GM11168 (cell line): ENCODE results near the gene PLPP2.

Experiments used
- in situ Hi-C: fragments of 300-500 bp; cut with MboI; formaldehyde crosslinking; loops from one replicate; pipeline ENCODE4 v1.12.0; 2022; ENCODE audit warnings: low sequenced_read_pairs; ENCODE audit not compliant: unreplicated experiment

The PLPP2 gene

GRCh38 chr19:294946-295686 is 3.9 kb upstream of the PLPP2 start:
- in situ Hi-C loops = no loop called here

DNA sequence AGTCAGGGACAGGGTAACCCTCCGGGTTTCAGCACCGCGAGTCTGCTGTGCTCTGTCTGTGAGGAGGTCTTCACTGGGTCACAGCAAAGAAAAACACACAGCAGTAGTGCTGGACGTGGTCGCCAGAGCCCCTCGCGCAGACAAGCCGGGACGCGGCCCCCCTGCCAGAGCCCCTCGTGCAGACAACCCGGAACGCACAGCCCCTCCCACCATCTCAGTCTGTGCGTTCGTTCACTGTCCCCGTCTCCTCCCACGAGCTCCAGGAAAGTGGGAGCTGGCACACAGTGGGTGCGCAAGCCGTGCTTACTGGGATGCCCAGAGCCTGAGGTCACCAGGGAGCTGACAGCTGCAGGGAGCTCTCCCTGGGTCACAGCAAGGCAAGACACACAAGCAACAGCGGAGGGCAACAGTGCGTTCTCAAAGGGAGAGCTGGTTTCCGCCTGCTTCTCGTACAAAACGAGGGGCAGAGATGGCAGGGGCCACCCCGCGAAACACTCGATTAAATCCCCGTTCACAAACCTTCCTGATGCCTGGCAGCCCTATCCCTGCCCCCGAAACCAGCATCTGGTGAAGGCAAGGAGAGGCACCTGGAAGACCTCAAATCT is 3.2 kb upstream of the PLPP2 start:
- in situ Hi-C loops = no loop called here

DNA sequence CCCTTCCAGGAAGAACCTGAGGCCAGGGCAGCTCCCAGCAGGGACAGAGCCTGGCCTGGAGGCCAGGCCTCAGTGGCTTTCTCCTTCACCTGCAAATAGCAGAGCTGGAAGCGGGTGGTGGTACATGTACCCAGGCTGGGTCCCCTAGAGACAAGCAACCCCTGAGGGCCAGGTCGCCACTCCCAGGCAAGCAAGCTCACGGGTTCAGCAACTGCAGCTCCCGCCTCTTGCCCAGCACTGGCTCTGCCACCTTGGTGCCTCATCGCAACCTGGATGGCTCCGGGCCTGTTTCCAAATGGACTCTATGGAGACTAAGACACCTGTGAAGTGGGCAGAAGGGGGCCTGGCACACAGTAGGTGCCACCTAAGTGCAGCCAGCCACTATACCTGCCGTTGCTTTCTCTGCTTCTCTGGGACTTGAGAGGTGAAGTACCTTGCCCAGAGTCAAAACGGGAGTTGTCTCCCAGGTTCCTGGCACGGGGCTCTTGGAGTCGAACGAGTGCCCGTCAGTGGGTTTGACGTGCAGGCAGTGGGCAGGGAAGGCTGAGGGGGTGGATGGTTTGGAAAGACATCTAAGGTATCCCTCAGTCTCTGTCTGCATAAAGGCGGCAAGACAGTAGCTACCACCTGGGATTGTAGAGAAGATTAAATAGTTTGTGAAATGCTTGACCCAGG is 2.4 kb upstream of the PLPP2 start:
- in situ Hi-C loops = no loop called here

- in situ Hi-C loops = no loop called here
Measured at GRCh38 chr19:292951-293350, 1.7 kb upstream of the PLPP2 start.

DNA sequence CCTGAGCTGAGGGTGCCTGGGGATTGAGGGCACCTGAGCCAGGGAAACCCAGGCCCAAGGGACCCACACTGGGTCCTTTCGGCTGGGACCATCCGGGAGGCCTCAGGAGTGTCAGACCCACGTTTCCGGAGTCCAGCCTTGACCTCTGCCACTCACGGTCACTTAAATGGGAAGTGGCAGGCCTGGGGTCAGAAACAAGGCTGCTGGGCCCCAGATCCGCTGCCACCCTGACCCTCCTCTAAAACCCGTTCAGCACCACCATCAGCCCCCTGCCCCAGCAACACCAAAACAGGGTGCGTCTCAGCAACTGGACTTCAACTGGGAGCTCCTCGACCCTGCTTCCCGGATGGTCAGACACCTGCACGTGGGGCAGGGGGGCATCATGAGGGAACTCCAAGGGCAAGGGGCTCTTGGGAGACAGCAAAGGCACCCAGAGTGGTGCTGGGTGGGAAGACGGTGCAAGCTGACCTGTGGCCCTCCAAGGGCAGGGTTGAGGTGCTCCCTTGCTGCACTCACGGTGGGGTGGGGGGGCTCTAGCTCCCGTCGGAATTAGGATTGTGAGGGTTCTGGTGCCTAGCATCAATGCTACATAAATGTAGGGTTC is 1.2 kb upstream of the PLPP2 start:
- in situ Hi-C loops = no loop called here

DNA sequence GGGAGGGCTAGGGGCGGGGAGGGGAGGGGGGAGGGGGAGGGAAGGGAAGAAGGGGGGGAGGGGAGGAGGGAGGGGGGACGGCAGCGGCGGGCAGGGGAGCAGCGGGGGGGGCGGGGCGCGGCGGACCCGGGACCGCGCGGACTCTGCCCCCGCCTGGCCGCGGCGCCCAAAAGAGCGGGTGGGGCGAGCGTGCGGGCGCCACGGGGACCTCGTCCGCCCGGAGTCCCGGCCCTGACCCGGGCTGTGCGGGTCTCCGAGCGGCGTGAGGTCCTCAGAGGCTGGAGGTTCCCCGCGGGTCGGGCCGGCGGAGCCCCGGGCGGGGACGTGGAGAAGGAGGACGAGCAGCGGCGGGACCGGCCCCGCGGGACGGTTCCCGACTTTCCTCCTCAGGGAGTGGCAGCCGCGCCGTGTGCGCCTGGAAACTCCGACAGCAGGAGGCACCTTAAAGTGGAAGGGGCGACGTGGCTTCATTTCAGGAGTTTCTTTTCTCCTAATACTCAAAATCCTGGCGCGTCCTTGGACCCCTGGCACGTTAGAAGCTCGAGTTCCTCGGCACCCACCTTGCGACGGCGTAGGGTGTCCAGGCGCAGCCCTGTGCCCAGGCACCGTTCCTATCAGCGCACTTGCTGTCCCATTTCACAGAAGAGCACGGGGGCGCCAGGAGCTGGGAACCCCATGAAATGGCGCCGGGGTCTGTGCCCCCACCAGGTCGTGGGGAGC is 518 bp upstream of the PLPP2 start:
- in situ Hi-C loops = no loop called here

GRCh38 chr19:290372-291005 is 714 bp downstream of the PLPP2 start:
- in situ Hi-C loops = no loop called here

- in situ Hi-C loops = no loop called here
Measured at GRCh38 chr19:289651-290371, 1.4 kb downstream of the PLPP2 start.

- in situ Hi-C loops = no loop called here
Measured at GRCh38 chr19:288911-289310, 2.3 kb downstream of the PLPP2 start.

DNA sequence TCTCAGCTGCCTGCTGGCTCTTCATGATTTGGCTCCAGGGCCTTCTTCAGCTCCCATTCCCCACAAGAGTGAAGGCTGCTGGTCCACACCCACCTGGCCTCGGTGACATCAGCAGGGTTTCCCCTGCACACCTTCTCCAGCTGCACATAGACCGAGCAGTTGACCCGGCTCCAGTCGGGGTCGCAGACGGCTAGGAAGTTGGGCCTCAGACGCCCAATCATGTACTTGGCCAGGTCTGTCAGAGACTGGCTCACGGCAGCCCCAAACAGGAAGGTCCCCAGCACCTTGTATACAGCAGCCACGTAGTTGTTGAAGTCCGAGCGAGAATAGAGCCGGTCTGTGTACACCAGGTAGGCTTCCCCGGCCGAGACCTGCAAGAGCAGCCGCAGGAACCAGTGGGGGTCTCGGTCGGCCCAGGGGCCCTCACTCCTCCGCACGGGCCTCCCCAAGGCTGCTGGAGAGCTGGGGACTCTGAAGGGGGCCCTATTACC is 3.8 kb downstream of the PLPP2 start:
- in situ Hi-C loops = no loop called here

- in situ Hi-C loops = no loop called here
Measured at GRCh38 chr19:283395-283794, 7.8 kb downstream of the PLPP2 start.

- in situ Hi-C loops = no loop called here
Measured at GRCh38 chr19:282501-282900, 8.7 kb downstream of the PLPP2 start.

- in situ Hi-C loops = no loop called here
Measured at GRCh38 chr19:281992-282391, 9.2 kb downstream of the PLPP2 start.

GRCh38 chr19:281156-281853 is 9.9 kb downstream of the PLPP2 start:
- in situ Hi-C loops = no loop called here

GRCh38 chr19:280541-281009 is 10.6 kb downstream of the PLPP2 start:
- in situ Hi-C loops = no loop called here

- in situ Hi-C loops = no loop called here
Measured at GRCh38 chr19:279656-280055, 11.5 kb downstream of the PLPP2 start.

- in situ Hi-C loops = no loop called here
Measured at GRCh38 chr19:279231-279630, 12.0 kb downstream of the PLPP2 start.

- in situ Hi-C loops = no loop called here
Measured at GRCh38 chr19:277581-278165, 13.5 kb downstream of the PLPP2 start.
